ENCODE measurements around the gene UNC13B.

DNA sequence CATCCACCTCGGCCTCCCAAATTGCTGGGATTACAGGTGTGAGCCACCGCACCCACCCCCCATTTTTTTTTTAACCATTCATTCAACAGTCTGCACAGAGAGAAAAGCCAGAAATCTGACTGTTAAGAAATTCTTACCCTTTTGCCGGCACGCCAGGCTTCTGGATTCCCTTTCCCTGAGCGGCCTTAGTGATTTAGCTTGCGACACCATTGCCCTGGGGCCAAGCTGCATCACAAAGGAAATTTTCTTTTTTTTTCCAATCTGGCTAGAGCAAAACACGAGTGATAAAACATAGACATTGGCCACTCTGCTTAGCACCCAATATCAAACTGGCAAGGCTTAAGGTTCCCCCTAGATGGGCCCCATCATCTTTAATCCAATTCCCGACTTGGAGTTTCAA lies 24.9 kb upstream of the UNC13B start:
- TF ChIP-seq, protein P1, sequence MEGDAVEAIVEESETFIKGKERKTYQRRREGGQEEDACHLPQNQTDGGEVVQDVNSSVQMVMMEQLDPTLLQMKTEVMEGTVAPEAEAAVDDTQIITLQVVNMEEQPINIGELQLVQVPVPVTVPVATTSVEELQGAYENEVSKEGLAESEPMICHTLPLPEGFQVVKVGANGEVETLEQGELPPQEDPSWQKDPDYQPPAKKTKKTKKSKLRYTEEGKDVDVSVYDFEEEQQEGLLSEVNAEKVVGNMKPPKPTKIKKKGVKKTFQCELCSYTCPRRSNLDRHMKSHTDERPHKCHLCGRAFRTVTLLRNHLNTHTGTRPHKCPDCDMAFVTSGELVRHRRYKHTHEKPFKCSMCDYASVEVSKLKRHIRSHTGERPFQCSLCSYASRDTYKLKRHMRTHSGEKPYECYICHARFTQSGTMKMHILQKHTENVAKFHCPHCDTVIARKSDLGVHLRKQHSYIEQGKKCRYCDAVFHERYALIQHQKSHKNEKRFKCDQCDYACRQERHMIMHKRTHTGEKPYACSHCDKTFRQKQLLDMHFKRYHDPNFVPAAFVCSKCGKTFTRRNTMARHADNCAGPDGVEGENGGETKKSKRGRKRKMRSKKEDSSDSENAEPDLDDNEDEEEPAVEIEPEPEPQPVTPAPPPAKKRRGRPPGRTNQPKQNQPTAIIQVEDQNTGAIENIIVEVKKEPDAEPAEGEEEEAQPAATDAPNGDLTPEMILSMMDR (IDR thresholded peaks at IDR 0.05) = no peak
- TF ChIP-seq CBFB (CRISPR knock-in tag; IDR thresholded peaks at IDR 0.05; ENCODE audit: low read depth) (no peak), FOXJ3 (CRISPR knock-in tag; IDR thresholded peaks at IDR 0.05; ENCODE audit: borderline replicate concordance) (no peak), CREB1 (CRISPR knock-in tag; IDR thresholded peaks at IDR 0.05) (no peak)
- TF ChIP-seq, protein P2, sequence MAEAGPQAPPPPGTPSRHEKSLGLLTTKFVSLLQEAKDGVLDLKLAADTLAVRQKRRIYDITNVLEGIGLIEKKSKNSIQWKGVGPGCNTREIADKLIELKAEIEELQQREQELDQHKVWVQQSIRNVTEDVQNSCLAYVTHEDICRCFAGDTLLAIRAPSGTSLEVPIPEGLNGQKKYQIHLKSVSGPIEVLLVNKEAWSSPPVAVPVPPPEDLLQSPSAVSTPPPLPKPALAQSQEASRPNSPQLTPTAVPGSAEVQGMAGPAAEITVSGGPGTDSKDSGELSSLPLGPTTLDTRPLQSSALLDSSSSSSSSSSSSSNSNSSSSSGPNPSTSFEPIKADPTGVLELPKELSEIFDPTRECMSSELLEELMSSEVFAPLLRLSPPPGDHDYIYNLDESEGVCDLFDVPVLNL (CRISPR knock-in tag; IDR thresholded peaks at IDR 0.05; ENCODE audit: borderline replicate concordance, low read depth) = no peak
- TF ChIP-seq, protein P3, sequence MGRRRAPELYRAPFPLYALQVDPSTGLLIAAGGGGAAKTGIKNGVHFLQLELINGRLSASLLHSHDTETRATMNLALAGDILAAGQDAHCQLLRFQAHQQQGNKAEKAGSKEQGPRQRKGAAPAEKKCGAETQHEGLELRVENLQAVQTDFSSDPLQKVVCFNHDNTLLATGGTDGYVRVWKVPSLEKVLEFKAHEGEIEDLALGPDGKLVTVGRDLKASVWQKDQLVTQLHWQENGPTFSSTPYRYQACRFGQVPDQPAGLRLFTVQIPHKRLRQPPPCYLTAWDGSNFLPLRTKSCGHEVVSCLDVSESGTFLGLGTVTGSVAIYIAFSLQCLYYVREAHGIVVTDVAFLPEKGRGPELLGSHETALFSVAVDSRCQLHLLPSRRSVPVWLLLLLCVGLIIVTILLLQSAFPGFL (CRISPR knock-in tag; IDR thresholded peaks at IDR 0.05; ENCODE audit: borderline replicate concordance) = no peak
